ENCODE measurements around the gene DCAF15. TPM values are rescaled to one million over a fixed set of nuclear protein-coding genes. Genes with fewer than 3 reads are reported as not detected.

Gene DCAF15
- total RNA-seq, 2 donors from 2014 or later: 7.0 to 20.4 TPM

GRCh38 chr19:13984875-13985741, 32.8 kb downstream of the DCAF15 start:
- 88 to 90% methylated on average over 21 to 25 of the region's 25 CpGs for WGBS, 2 donors
- Histone ChIP-seq H3K36me3 (replicated peaks in 1 of 2; ENCODE audit: insufficient read depth in 1 of 2, low read depth in 2 of 2) (no peaks in the 10 kb centered on the region), H3K9me3 (no peaks in the 10 kb centered on the region), H3K27ac (peak overlapping the region in 1 of 4 donors; percentile 71), H3K27me3 (no peaks in the 10 kb centered on the region), H3K4me1 (peaks cover 18% of the 10 kb centered on the region), H3K4me3 (no peak overlapping the region)
- TF ChIP-seq CTCF (IDR thresholded peaks at IDR 0.05) (no peak), POLR2A (IDR thresholded peaks at IDR 0.05) (no peak)
- no peak for ATAC-seq
- intact Hi-C loops (cut with DNase I): no loop called here
- DNase-seq: no peak

- Histone ChIP-seq H3K27ac (peak overlapping the region in 2 of 4 donors; percentile 71 to 77), H3K4me3 (no peak overlapping the region), H3K4me1 (peaks cover 18% of the 10 kb centered on the region), H3K27me3 (no peaks in the 10 kb centered on the region), H3K9me3 (no peaks in the 10 kb centered on the region), H3K36me3 (replicated peaks in 1 of 2; ENCODE audit: insufficient read depth in 1 of 2, low read depth in 2 of 2) (peaks cover 0 to 2% of the 10 kb centered on the region in 2 donors)
- TF ChIP-seq POLR2A (IDR thresholded peaks at IDR 0.05) (no peak), CTCF (IDR thresholded peaks at IDR 0.05) (no peak)
- DNase-seq (no peak), ATAC-seq (no peak)
- WGBS, 2 donors: 75 to 81% methylated on average over 8 to 10 of the region's 10 CpGs
- intact Hi-C loops (cut with DNase I): no loop called here
These were observed 33.5 kb downstream of the DCAF15 start for GRCh38 chr19:13985771-13986347.

- H3K4me1 ChIP-seq: peaks cover 18% of the 10 kb centered on the region
- peak; percentile 33 for ATAC-seq
- no peaks in the 10 kb centered on the region for H3K27me3 ChIP-seq
- H3K9me3 ChIP-seq: no peaks in the 10 kb centered on the region
- 61% methylated on average over 19 of the region's 19 CpGs; no CpG with 5 or more reads in 1 of the 2 donors for WGBS, 2 donors
- no peak overlapping the region for H3K4me3 ChIP-seq
- intact Hi-C loops (cut with DNase I): no loop called here
- peak in 1 of 3 donors; percentile 30 for TF ChIP-seq POLR2A (IDR thresholded peaks at IDR 0.05)
- TF ChIP-seq CTCF (IDR thresholded peaks at IDR 0.05): no peak
- DNase-seq: peak; percentile 48 to 88 (median 67)
- peaks cover 0 to 2% of the 10 kb centered on the region in 2 donors for H3K36me3 ChIP-seq (replicated peaks in 1 of 2; ENCODE audit: insufficient read depth in 1 of 2, low read depth in 2 of 2)
- peak overlapping the region in 2 of 4 donors; percentile 71 to 77 for H3K27ac ChIP-seq
These were observed 34.1 kb downstream of the DCAF15 start for GRCh38 chr19:13986348-13986904.

- ATAC-seq: peak; percentile 30
- H3K27ac ChIP-seq: peak overlapping the region in 3 of 4 donors; percentile 13 to 77 (median 71)
- intact Hi-C loops (cut with DNase I): no loop called here
- WGBS, 2 donors: 66 to 77% methylated on average over 11 to 16 of the region's 17 CpGs
- peaks cover 0 to 2% of the 10 kb centered on the region in 2 donors for H3K36me3 ChIP-seq (replicated peaks in 1 of 2; ENCODE audit: insufficient read depth in 1 of 2, low read depth in 2 of 2)
- H3K27me3 ChIP-seq: no peaks in the 10 kb centered on the region
- TF ChIP-seq POLR2A (IDR thresholded peaks at IDR 0.05) (no peak), CTCF (IDR thresholded peaks at IDR 0.05) (no peak)
- peaks cover 18% of the 10 kb centered on the region for H3K4me1 ChIP-seq
- peak in 2 of 4 donors; percentile 35 to 36 for DNase-seq
- H3K4me3 ChIP-seq: no peak overlapping the region
- no peaks in the 10 kb centered on the region for H3K9me3 ChIP-seq
These were observed 35.0 kb downstream of the DCAF15 start for GRCh38 chr19:13987101-13987890.

Data from body of pancreas (tissue), 4 donors.